NCI-H1105 treated with DMSO at 0.1 percent for 48 hours (cell line): ENCODE measurements around the gene RIN2.
"Not testable (repeated sequence)": the region's sequence is repeated elsewhere in the genome, so short reads cannot be mapped to it uniquely, and the experiment has no call there.

Experiments used
- DNase-seq: peaks from one replicate; lab custom pipeline; 2025; lab: John Stamatoyannopoulos, UW

Gene RIN2

GRCh38 chr20:19787366-19787765 lies 29.3 kb downstream of the RIN2 start:
- no peak for DNase-seq

GRCh38 chr20:19789009-19789408 lies 31.0 kb downstream of the RIN2 start:
- no peak for DNase-seq

GRCh38 chr20:19789446-19789845 lies 31.4 kb downstream of the RIN2 start:
- DNase-seq = no peak

- no peak for DNase-seq
These were observed 33.8 kb downstream of the RIN2 start for GRCh38 chr20:19791887-19792286.

- no peak for DNase-seq
These were observed 35.7 kb downstream of the RIN2 start for GRCh38 chr20:19793716-19794115.

GRCh38 chr20:19794941-19795340 lies 36.9 kb downstream of the RIN2 start:
- DNase-seq = no peak

GRCh38 chr20:19799325-19799724 lies 41.3 kb downstream of the RIN2 start:
- DNase-seq = no peak

GRCh38 chr20:19802099-19802491 lies 44.0 kb downstream of the RIN2 start:
- no peak for DNase-seq

GRCh38 chr20:19802492-19803158 lies 44.6 kb downstream of the RIN2 start:
- no peak for DNase-seq

GRCh38 chr20:19806276-19806675 lies 48.2 kb downstream of the RIN2 start:
- DNase-seq = not testable (repeated sequence)

- no peak for DNase-seq
These were observed 48.7 kb downstream of the RIN2 start for GRCh38 chr20:19806806-19807190.

GRCh38 chr20:19807191-19807945 lies 49.3 kb downstream of the RIN2 start:
- peak; percentile 99 for DNase-seq
